WTC11 (cell line): ENCODE data around the gene LGALSL.

Experiments
- ATF3 ChIP-seq: sonication (generic); formaldehyde crosslinking; conservative IDR thresholded peaks from 2 replicates; pipeline ENCODE4 v1.8.1; 2022; ENCODE audit warnings: mild to moderate bottlenecking, missing genetic modification reagents
- CTCF ChIP-seq: fragments of 200-600 bp; IDR thresholded peaks from 2 replicates; pipeline ENCODE4 v1.8.0; 2022; ENCODE audit warnings: antibody characterized with exemption
- ELF4 ChIP-seq: sonication (generic); formaldehyde crosslinking; IDR thresholded peaks from 2 replicates; pipeline ENCODE4 v1.8.1; 2022; ENCODE audit warnings: low read depth, mild to moderate bottlenecking, moderate library complexity, missing genetic modification reagents
- ETV6 ChIP-seq: sonication (generic); formaldehyde crosslinking; IDR thresholded peaks from 2 replicates; pipeline ENCODE4 v1.8.1; 2022; ENCODE audit warnings: mild to moderate bottlenecking, missing genetic modification reagents
- NR1H2 ChIP-seq: sonication (generic); formaldehyde crosslinking; IDR thresholded peaks from 2 replicates; pipeline ENCODE4 v1.9.0; 2021; ENCODE audit warnings: mild to moderate bottlenecking, moderate library complexity, missing genetic modification reagents
- PRDM15 ChIP-seq: sonication (generic); formaldehyde crosslinking; IDR thresholded peaks from 2 replicates; pipeline ENCODE4 v1.8.0; 2022; ENCODE audit warnings: missing genetic modification reagents
- TCF7 ChIP-seq: sonication (generic); formaldehyde crosslinking; IDR thresholded peaks from 2 replicates; pipeline ENCODE4 v1.8.0; 2022; ENCODE audit warnings: mild to moderate bottlenecking, low read depth, missing genetic modification reagents, moderate library complexity

DNA sequence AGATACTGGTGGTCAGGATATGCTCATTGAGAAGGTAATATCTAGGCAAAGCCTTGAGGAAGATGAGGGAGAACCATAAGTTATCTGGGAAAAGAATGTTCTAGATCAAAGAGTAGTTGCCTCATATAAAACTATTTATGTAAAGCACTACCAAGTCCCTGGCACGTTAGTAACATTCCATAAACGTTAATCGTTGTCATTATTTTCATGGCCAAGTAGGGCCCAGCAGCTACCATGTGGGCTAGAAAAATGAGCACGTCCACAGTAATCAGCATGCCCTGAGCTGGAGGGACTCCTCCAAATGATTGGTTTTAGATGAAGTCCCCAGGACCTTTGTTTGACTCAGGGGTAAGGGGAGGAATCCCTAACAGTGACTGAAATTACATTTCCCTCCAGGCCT, 37.5 kb downstream of the LGALSL start:
- TF ChIP-seq CTCF (no peak), ELF4 (CRISPR knock-in tag) (no peak), TCF7 (CRISPR knock-in tag) (no peak), PRDM15 (CRISPR knock-in tag) (no peak), NR1H2 (CRISPR knock-in tag) (no peak), ATF3 (no peak), ETV6 (CRISPR knock-in tag) (no peak)
